Measurements from ENCODE around the gene TMED9.
A peak's percentile ranks its signal among the peaks of the same experiment; 100 is the strongest.
"Not testable (repeated sequence)": the region's sequence is repeated elsewhere in the genome, so short reads cannot be mapped to it uniquely, and the experiment has no call there.

The TMED9 gene

GRCh38 chr5:177607452-177608192 is 15.6 kb downstream of the TMED9 start:
- peak; percentile 81 for DNase-seq

DNA sequence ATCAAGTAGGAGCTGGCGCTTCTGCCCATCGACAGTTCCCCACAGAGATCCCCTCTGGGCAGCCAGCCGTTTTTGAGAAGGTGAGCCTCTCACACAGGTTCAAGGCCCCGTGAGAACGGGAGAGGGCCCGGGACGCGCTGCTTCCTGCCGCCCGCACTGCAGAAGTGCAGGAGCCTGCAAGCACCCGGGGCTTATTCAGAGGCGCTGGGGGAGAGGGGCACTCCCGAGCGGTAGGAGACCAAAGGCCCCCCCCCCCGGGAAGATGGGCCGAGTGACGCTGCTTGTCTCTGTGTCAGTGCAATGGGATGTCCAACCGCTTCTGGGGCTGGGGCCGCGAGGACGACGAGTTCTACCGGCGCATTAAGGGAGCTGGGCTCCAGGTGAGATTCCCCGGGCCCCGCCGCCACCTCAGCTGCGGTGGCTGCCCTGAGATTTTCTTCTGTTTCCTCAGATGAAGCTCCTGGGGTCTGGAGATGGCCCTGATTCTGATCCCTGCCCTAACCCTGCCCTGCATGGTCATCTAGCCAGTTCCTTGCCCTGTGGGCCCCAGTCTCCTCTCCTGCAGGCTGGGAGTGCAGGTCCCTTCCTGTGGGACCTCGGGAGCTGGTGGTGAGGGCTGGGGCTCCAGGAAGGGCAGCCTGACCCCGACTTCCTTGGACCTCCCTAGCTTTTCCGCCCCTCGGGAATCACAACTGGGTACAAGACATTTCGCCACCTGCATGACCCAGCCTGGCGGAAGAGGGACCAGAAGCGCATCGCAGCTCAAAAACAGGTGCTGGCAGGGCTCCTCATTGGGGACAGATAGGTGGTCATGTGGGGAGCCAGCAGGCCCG is 16.5 kb downstream of the TMED9 start:
- no peak for DNase-seq

- DNase-seq, result no peak
Measured at GRCh38 chr5:177609076-177610059, 17.4 kb downstream of the TMED9 start.

DNA sequence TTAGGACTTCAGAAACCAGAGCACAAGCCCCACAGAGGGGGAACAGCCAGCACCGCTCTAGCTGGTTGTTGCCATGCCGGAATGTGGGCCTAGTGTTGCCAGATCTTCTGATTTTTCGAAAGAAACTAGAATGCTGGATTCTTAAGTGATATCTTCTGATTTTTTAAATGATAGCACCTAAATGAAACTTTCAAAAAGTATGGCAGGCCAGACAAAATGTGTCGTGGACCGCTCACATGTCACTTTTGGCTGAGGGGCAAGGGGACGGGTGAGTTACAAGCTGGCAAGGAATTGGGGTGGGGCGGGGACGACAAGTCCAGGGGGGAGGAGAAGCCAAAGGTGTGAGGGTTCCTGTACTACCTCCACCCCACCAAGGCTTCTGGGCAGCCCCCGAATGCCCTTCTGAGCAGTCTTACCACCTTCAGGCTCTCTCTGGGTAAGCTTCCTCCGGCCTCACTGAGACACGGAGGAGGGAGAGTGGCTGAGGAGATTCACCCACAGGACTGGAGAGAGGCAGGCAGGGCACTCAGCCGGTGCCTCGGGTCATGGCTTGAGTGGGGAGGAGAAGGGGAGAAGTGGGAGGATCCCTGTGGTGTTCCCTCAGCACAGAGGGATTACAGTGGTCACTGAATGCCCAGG is 18.2 kb downstream of the TMED9 start:
- DNase-seq, result no peak

DNA sequence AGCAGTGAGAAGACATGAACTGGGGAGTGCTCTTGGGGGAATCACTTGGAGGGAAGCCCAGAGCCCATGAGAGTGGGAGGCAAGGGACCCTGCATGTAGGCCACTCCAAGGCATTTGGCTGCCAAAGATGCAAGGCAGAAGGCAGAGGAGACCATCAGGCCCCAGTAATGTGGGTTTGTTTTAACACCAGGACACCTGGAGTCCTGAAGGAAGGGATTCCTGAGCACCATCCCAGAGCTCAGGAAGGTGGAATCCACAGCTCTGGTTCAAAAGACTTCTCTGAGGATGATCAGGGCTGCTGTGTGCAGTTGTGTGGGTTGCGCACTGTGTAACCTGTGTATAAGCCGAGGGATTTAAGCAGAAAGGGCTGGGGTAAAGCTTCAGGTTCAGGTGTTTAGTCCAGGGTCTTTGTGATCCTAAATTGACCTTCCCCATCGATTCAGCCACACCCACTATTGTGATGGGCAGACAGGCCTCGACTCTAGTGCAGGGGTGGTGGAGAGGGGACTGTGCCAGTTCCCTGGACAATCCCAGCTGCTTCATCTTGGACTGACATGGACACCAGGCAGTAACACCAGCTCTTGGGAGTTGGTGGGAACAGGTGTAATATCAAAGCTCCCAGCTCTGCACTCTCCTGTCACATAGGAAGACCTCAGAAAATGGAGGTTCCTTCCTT is 18.9 kb downstream of the TMED9 start:
- no peak for DNase-seq

GRCh38 chr5:177611446-177612214 is 19.6 kb downstream of the TMED9 start:
- no peak for DNase-seq

- no peak for DNase-seq
Measured at GRCh38 chr5:177612215-177612673, 20.2 kb downstream of the TMED9 start.

DNA sequence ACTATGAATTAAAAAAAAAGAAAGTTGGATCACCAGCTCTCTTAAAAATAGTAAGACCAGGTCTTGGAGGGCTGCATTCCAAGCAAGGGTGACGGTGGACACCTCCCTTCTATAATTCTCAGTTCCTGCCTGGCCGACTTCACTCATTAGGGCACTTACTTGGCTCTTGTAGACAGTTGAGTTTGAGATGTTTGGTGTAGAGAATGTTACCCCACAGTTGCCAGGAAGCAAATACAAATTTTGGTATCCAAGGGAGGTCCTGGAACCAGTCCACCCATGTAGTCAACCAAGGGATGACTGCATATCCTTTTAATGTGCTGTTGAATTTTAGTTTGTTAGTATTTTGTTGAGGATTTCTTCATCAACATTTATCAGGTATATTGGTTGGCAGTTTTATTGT is 28.6 kb downstream of the TMED9 start:
- no peak for DNase-seq

GRCh38 chr5:177624172-177624571 is 32.2 kb downstream of the TMED9 start:
- not testable (repeated sequence) for DNase-seq

GRCh38 chr5:177630186-177630585 is 38.2 kb downstream of the TMED9 start:
- DNase-seq, result not testable (repeated sequence)

DNA sequence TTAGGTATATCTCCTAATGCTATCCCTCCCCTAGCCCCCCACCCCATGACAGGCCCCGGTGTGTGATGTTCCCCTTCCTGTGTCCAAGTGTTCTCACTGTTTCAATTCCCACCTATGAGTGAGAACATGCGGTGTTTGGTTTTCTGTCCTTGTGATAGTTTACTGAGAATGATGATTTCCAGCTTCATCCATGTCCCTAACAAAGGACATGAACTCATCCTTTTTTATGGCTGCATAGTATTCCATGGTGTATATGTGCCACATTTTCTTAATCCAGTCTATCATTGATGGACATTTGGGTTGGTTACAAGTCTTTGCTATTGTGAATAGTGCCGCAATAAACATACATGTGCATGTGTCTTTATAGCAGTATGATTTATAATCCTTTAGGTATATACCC is 42.9 kb downstream of the TMED9 start:
- DNase-seq, result not testable (repeated sequence)

DNA sequence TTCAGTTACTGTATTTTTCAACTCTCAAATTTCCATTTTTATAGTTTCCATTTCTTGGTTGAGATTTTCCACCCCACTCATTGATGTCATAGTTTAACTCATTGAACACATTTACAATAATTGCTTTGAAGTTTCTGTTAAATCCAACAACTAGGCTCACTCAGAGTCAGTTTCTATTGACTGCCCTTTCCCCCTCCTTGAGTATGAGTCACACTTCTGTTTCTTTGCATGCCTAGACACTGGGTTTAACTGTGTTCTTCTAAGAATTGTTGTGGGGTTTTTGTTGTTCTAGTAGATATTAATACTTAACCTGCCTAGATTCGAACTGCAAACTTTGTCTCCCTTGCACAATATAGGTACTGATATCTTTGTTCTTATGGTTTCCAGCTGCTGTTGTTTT is 53.5 kb downstream of the TMED9 start:
- not testable (repeated sequence) for DNase-seq
